HL-60 (cell line): ENCODE data around the gene ACYP2.

Experiments used
- DNase-seq, 2 experiments: peaks; one replicate each; pipeline ENCODE4 v3.0.0-alpha.2; 2010 to 2020; ENCODE audit warnings: low read depth in 1 of 2, low spot score in 1 of 2
- H3K27ac ChIP-seq: fragments of 250-450 bp; sonication (Bioruptor Pico); replicated peaks from 2 replicates; pipeline ENCODE4 v1.5.1; 2020; ENCODE audit warnings: mild to moderate bottlenecking, moderate library complexity
- H3K27me3 ChIP-seq: fragments of 250-450 bp; sonication (Bioruptor Pico); 2 replicates; pipeline ENCODE4 v1.5.1; 2021; ENCODE audit warnings: mild to moderate bottlenecking, moderate library complexity; ENCODE audit not compliant: insufficient read depth, poor library complexity, severe bottlenecking
- H3K4me3 ChIP-seq: replicated peaks from 2 replicates; pipeline ENCODE4 v1.5.1; 2011; ENCODE audit warnings: mild to moderate bottlenecking, control low read depth, low read length; ENCODE audit not compliant: insufficient read depth
- CTCF ChIP-seq: IDR thresholded peaks from one replicate; pipeline ENCODE4 v1.5.1; 2011; ENCODE audit warnings: low read length, control low read depth, inconsistent platforms; ENCODE audit not compliant: insufficient read depth
- GABPA ChIP-seq: IDR thresholded peaks from 2 replicates; pipeline ENCODE4 v1.6.1; 2012; ENCODE audit warnings: low read depth
- POLR2AphosphoS5 ChIP-seq: IDR thresholded peaks from 2 replicates; pipeline ENCODE4 v1.6.1; 2012; ENCODE audit warnings: low read depth
- REST ChIP-seq: IDR thresholded peaks from 2 replicates; pipeline ENCODE4 v1.6.1; 2012; ENCODE audit warnings: low read depth; ENCODE audit not compliant: insufficient replicate concordance
- SPI1 ChIP-seq: IDR thresholded peaks from 2 replicates; pipeline ENCODE4 v1.6.1; 2012; ENCODE audit warnings: low read depth, mild to moderate bottlenecking, borderline replicate concordance

ACYP2 gene

GRCh38 chr2:54342603-54343002 lies 227.2 kb downstream of the ACYP2 start:
- no peak for TF ChIP-seq POLR2AphosphoS5
- no peak for TF ChIP-seq REST
- no peak for TF ChIP-seq CTCF
- TF ChIP-seq GABPA = no peak
- TF ChIP-seq SPI1 = no peak
- peaks cover 2% of the 10 kb centered on the region for H3K27me3 ChIP-seq
- H3K4me3 ChIP-seq = no peak overlapping the region
- no peak overlapping the region for H3K27ac ChIP-seq
- no peak for DNase-seq

GRCh38 chr2:54347622-54348021 lies 232.2 kb downstream of the ACYP2 start:
- no peak overlapping the region for H3K27ac ChIP-seq

GRCh38 chr2:54348646-54349045 lies 233.2 kb downstream of the ACYP2 start:
- Histone ChIP-seq H3K27ac (no peak overlapping the region), H3K27me3 (peaks cover 2% of the 10 kb centered on the region), H3K4me3 (no peak overlapping the region)
- TF ChIP-seq CTCF (no peak), GABPA (no peak), REST (no peak), SPI1 (no peak), POLR2AphosphoS5 (no peak)
- no peak for DNase-seq

More at GRCh38 chr2:54347622-54348021, 232.2 kb downstream of the ACYP2 start:
- TF ChIP-seq GABPA = no peak
- no peak for TF ChIP-seq CTCF
- no peak for TF ChIP-seq SPI1
- no peak for TF ChIP-seq POLR2AphosphoS5
- TF ChIP-seq REST = no peak
- Histone ChIP-seq H3K4me3 (no peak overlapping the region), H3K27me3 (peaks cover 2% of the 10 kb centered on the region)
- no peak for DNase-seq
